ENCODE measurements around the gene PLPPR5.

GRCh38 chr1:99004254-99004860 is 304 bp downstream of the PLPPR5 start:
- no peak for TF ChIP-seq CTCF (IDR thresholded peaks at IDR 0.05)
- no peak for TF ChIP-seq POLR2AphosphoS5 (IDR thresholded peaks at IDR 0.05)

Measured in gastroesophageal sphincter (tissue), 3 donors.